ENCODE measurements around the gene SOX6. TPM values are rescaled to one million over a fixed set of nuclear protein-coding genes. Genes with fewer than 3 reads are reported as not detected.

The SOX6 gene
- total RNA-seq, 8 experiments from 2014 or later = 0.92 to 25.7 (median 3.6) TPM

DNA sequence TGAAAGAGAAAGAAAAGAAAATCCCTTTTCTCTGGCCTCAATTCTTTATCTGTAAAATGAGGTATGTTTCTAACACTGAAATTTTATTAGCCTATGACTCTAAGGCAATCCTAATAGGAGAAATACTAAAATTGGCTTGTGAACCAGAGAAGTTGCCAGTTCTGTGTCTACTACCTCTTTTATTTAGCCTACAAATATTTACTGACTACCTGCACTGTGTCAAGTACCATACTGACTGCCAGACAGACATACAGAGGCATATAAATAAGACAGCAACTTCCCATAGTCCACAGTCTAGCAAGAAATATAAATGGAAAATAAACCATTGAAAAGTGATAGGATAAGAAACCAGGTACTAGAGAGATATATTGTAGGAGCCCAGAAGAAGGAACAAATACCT, 2.4 kb upstream of the SOX6 start:
- Histone ChIP-seq H3K4me1 (replicated peaks in 1 of 2) (peaks cover 12 to 39% of the 10 kb centered on the region in 2 donors), H3K4me3 (no peak overlapping the region), H3K27ac (no peak overlapping the region)
- ATAC-seq (replicated peaks in 6 of 8) = no peak
- in situ Hi-C loops (cut with MboI; ENCODE audit: low pct_unique_long_range_greater_than_20kb in 2 of 9, low sequenced_read_pairs in 9 of 9, unreplicated experiment in 9 of 9) = no loop called here

DNA sequence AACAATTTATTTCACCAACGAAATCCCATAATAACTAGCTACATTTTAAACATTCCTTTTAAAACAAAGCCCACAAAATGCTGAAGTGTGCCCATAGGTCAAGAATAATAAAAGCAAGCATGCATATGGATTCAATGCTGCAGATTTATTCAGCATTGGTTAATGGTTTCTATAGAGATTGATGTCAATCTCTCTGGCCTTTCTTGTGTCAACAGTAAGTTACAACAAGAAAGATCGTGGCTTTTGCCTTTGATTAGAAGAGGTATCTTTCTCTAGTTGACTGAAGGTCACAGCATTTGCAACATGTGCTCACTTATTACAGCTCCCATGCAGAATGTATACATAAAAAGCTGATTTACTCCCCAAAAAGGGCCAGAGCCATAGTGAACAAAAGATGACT, 1.4 kb upstream of the SOX6 start:
- in situ Hi-C loops (cut with MboI; ENCODE audit: low pct_unique_long_range_greater_than_20kb in 2 of 9, low sequenced_read_pairs in 9 of 9, unreplicated experiment in 9 of 9) = no loop called here
- WGBS, 10 experiments = 0 to 71% (median 23%) methylated on average over 1 to 2 of the region's 2 CpGs
- Histone ChIP-seq H3K4me3 (no peak overlapping the region), H3K4me1 (replicated peaks in 1 of 2) (peaks cover 12 to 44% of the 10 kb centered on the region in 2 donors), H3K27ac (peak overlapping the region in 1 of 2 donors; percentile 50)
- peak in 3 of 8 experiments; percentile 6 to 77 (median 15) for ATAC-seq (replicated peaks in 6 of 8)

DNA sequence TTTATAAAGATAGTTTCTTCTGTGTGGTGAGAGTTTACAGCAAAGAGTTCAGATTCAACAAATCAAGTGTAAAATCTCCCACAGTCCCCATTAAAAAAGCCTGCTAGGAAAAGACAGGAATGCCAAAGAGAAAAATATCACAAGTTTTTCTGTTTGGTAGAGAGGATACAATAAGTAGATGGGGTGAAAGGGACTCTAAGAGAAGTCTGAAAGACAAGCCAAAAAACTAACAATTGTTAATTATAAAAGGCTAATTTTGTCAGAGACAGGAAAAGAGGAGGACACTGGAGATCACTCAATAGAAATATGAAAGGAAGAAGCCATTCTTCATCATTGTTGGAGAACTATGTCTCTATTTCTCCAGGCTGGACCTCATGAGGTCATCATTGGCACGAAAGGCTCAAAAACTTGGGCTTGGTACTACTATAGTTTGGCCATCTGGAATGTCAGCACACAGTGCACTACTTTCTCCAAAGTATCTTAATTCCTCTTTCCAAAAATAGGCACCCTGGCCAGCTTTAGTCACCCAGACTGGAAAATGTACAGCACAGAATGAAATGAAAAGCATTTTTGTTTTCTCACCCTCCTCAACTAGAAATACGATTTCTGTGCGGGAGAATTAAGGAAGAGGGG, 531 bp upstream of the SOX6 start:
- Histone ChIP-seq H3K27ac (peak overlapping the region in 1 of 2 donors; percentile 50), H3K4me1 (replicated peaks in 1 of 2) (peaks cover 12 to 44% of the 10 kb centered on the region in 2 donors), H3K4me3 (no peak overlapping the region)
- ATAC-seq (replicated peaks in 6 of 8) = peak in 4 of 8 experiments; percentile 34 to 81 (median 56)
- WGBS, 10 experiments = 0 to 96% (median 84%) methylated on average over 1 to 3 of the region's 3 CpGs; no CpG with 5 or more reads in 3 of the 10 experiments
- in situ Hi-C loops (cut with MboI; ENCODE audit: low pct_unique_long_range_greater_than_20kb in 2 of 9, low sequenced_read_pairs in 9 of 9, unreplicated experiment in 9 of 9) = no loop called here

DNA sequence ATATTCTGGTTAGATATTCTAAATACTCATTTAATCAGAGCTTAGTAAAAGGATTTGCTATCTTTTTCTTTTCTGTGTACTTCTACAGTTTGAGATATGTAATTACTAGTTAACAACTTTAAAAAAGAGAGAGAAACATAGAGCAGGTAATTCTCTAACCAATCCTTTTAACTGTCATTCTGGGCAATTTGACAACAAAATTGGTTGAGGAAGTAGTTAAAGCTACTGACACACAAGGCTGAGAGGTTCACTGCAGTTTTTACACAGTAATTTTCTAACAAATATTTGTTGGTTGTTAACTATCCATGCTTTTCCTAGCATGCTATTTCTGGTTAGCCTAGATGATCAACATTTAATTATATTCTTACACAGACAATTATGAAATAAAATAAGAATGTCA, 3.6 kb downstream of the SOX6 start:
- in situ Hi-C loops (cut with MboI; ENCODE audit: low pct_unique_long_range_greater_than_20kb in 2 of 9, low sequenced_read_pairs in 9 of 9, unreplicated experiment in 9 of 9) = no loop called here
- Histone ChIP-seq H3K4me1 (replicated peaks in 1 of 2) (peaks cover 8 to 34% of the 10 kb centered on the region in 2 donors), H3K4me3 (no peak overlapping the region), H3K27ac (no peak overlapping the region)
- no peak for ATAC-seq (replicated peaks in 6 of 8)

DNA sequence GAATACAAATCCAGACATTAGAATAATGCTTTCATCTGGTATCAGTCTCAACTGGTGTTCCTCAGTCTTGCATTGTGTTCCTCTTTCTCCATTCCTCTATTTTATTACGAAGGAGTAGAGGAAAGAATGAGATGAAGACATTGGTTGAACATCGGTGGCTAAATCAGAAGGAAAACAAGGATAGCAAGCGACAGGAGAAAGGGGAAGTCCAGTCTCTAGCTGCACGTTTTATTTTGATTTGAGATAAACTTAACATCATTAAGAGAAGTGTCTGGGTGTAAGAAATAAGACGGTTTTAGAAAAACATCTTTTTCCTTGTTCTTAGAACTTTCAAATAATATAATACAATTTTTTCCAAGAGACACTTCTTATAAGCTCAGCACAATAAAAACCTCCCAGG, 6.2 kb downstream of the SOX6 start:
- no peak overlapping the region for H3K27ac ChIP-seq
- no peak overlapping the region for H3K4me3 ChIP-seq
- 0 to 100% (median 84%) methylated on average over 2 to 5 of the region's 5 CpGs for WGBS, 10 experiments
- in situ Hi-C loops (cut with MboI; ENCODE audit: low pct_unique_long_range_greater_than_20kb in 2 of 9, low sequenced_read_pairs in 9 of 9, unreplicated experiment in 9 of 9) = no loop called here
- peaks cover 0 to 14% of the 10 kb centered on the region in 2 donors for H3K4me1 ChIP-seq (replicated peaks in 1 of 2)
- no peak for ATAC-seq (replicated peaks in 6 of 8)

DNA sequence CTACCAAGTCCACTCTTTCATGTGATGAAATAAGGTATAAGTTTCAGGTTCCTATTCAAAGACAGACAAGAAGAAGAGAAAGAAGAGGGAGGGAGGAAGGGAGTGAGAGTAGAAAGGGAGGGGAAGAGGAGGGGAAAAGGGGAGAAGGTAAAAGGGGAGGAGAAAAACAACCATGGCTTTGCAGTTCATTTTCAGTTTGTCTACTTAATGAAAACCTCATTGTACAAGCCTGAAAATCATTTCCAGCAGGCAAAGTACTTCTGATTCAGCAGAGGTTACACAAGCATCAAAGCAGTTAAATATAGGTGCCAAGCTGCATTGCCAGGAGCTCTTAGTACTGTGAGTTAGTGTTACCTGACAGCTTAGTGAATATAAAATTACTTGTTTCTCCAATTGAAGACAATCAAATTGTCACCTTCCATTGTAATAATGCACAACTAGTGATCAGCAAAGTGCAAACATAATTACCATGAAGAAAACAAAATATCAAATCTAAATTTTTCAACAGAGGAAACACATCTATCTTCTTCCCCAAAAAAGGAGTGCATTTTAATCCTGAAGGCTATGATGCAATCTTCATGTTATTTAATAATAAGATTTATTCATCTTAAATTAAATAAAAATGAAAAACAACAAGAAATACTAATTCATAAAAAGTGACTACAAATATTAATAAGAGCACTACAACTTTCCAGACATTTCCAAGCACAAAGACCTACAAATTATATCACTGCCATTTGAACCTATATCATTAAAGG, 8.2 kb downstream of the SOX6 start:
- no peak for ATAC-seq (replicated peaks in 6 of 8)
- Histone ChIP-seq H3K4me1 (replicated peaks in 1 of 2) (no peaks in the 10 kb centered on the region), H3K4me3 (no peak overlapping the region), H3K27ac (no peak overlapping the region)
- in situ Hi-C loops (cut with MboI; ENCODE audit: low pct_unique_long_range_greater_than_20kb in 2 of 9, low sequenced_read_pairs in 9 of 9, unreplicated experiment in 9 of 9) = no loop called here

DNA sequence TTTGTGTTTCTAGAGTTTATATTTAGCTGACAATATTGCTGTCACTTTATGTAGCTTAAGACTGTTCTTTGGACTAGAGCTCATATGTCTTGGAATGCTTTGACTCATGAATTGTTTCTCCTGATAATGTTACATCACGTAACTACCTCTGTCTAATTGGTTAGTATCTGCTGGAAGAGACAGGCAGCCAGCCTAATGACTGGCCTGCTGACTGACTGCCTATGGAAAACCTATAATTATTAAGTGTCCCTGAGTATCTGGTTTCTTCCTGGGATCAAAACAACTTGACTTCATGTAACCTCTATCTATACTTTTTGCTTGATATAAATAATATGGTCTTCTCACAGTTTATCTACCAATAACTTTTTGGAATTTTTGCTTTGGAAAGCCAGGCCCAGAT, 9.4 kb downstream of the SOX6 start:
- ATAC-seq (replicated peaks in 6 of 8) = no peak
- Histone ChIP-seq H3K4me1 (replicated peaks in 1 of 2) (no peaks in the 10 kb centered on the region), H3K4me3 (no peak overlapping the region), H3K27ac (no peak overlapping the region)
- 0 to 100% (median 67%) methylated on average over 1 of the region's 1 CpG; no CpG with 5 or more reads in 5 of the 10 experiments for WGBS, 10 experiments
- in situ Hi-C loops (cut with MboI; ENCODE audit: low pct_unique_long_range_greater_than_20kb in 2 of 9, low sequenced_read_pairs in 9 of 9, unreplicated experiment in 9 of 9) = no loop called here

DNA sequence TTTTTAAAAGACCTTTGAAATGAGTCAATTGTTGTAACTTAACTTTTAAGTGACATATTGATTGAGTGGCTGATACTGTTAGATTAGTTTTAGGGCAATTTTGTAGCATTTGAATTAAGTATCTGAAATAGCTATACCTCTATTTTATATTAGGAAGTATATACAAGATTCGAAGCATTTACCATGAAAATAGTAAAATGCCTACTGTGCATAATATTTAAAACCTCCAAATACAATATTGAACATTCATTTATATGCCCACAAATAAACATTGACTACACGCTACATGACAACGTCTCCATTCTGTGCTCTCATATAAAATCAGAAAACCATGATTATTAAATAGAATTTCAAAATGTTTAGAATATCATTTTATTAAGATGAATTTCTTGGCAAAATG, 14.5 kb downstream of the SOX6 start:
- Histone ChIP-seq H3K4me3 (no peak overlapping the region), H3K27ac (no peak overlapping the region), H3K4me1 (replicated peaks in 1 of 2) (no peaks in the 10 kb centered on the region)
- in situ Hi-C loops (cut with MboI; ENCODE audit: low pct_unique_long_range_greater_than_20kb in 2 of 9, low sequenced_read_pairs in 9 of 9, unreplicated experiment in 9 of 9) = no loop called here
- no peak for ATAC-seq (replicated peaks in 6 of 8)
- 0 to 100% (median 90%) methylated on average over 1 to 3 of the region's 3 CpGs; no CpG with 5 or more reads in 1 of the 10 experiments for WGBS, 10 experiments

DNA sequence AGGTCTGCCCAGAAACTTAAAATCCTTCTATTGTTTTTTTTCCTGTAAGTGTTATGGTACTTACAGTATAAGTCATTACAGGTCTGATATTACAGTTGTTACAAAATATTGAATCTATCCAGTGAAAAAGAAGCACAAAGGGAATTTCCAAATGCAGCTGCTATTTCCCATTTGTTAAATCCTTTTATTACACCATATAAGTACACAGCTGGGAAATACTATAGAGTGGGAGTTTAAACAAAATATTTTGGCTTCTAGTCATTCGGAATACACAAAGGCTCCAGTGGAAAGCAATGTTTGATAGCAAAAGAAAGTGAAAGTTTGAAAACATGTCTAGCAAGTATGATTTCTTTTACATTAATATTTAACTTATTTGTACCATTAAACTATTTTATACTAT, 18.0 kb downstream of the SOX6 start:
- H3K4me3 ChIP-seq = no peak overlapping the region
- no peak for ATAC-seq (replicated peaks in 6 of 8)
- no peaks in the 10 kb centered on the region for H3K4me1 ChIP-seq (replicated peaks in 1 of 2)
- no peak overlapping the region for H3K27ac ChIP-seq
- in situ Hi-C loops (cut with MboI; ENCODE audit: low pct_unique_long_range_greater_than_20kb in 2 of 9, low sequenced_read_pairs in 9 of 9, unreplicated experiment in 9 of 9) = no loop called here
- WGBS, 10 experiments = 0 to 100% (median 95%) methylated on average over 1 of the region's 1 CpG

DNA sequence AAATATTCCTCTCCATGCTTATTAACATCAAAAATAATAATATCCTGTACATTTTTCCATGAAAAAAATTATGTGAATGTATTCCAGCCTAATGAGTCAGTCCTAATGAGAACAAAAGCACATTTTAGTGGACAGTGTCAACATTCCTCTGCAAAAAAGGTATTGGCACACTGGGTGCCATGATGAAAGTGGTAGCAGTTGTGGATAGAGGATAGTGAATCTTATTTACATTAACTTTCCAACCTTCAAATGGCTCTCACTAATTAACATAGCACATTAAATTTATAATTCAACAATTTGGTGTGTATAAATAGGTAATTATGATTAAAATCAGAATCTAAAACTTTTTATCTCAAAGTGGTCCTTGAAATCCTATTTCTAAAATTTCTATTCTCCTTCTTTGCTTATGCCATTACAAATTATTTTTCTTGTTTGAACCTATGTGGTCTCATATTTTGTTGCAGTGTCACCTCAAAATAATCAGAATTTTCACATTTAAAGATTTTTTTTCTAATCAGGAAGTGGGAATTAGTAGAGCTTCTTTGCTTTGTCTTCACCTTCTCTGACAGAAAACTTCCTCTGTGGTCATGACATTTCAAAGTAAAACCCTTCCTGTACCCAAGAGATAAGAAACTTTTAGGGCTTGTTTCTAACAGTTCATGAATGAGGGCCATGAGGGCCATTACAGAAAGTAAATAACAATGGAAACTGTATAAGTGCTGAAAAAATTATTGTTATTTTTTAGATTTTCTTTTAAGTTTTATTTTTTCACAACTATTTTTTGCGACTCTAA, 18.7 kb downstream of the SOX6 start:
- no peak overlapping the region for H3K27ac ChIP-seq
- no peaks in the 10 kb centered on the region for H3K4me1 ChIP-seq (replicated peaks in 1 of 2)
- WGBS, 10 experiments = 0 to 100% (median 92%) methylated on average over 1 of the region's 1 CpG
- no peak overlapping the region for H3K4me3 ChIP-seq
- ATAC-seq (replicated peaks in 6 of 8) = no peak
- in situ Hi-C loops (cut with MboI; ENCODE audit: low pct_unique_long_range_greater_than_20kb in 2 of 9, low sequenced_read_pairs in 9 of 9, unreplicated experiment in 9 of 9) = no loop called here

DNA sequence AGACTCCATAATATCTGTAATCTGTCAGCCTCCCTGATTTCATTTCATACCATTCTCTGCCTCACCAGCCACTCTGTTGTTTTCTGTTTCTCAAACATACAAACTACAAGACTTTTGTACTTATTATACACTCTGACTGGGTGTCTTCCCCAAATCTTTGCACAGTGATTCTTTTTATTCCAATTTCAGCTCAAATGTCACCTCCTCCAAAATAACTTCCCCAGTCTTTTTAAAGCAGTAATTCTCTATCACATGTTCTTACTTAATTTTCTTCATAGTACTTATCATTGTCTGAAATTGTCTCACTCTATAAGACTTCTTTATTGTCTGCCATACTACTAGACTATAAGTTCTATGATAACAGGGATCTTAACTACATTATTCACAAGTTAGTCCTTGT, 19.6 kb downstream of the SOX6 start:
- in situ Hi-C loops (cut with MboI; ENCODE audit: low pct_unique_long_range_greater_than_20kb in 2 of 9, low sequenced_read_pairs in 9 of 9, unreplicated experiment in 9 of 9) = no loop called here
- no peak overlapping the region for H3K4me3 ChIP-seq
- ATAC-seq (replicated peaks in 6 of 8) = no peak
- H3K4me1 ChIP-seq (replicated peaks in 1 of 2) = no peaks in the 10 kb centered on the region
- no peak overlapping the region for H3K27ac ChIP-seq

DNA sequence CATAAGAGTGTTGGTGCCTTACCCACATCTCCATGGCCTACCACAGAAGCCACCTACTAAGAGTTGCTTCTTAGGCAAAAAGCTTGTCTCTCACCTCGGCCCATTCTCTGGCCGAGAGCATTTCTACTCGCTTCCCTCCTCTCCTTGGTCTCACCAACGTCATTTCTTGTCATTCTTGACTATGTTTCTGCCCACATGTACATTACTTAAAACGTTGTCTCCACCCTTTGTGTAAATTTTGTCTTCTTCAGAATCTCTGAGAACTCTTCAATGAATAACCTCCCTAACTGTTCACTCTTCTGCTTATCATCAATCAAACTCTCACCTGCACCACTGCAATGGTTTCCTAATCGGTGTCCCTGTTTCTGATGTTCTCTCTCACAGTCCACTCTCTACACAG, 20.1 kb downstream of the SOX6 start:
- Histone ChIP-seq H3K27ac (no peak overlapping the region), H3K4me3 (no peak overlapping the region), H3K4me1 (replicated peaks in 1 of 2) (no peaks in the 10 kb centered on the region)
- ATAC-seq (replicated peaks in 6 of 8) = peak in 3 of 8 experiments; percentile 67 to 82 (median 80)
- in situ Hi-C loops (cut with MboI; ENCODE audit: low pct_unique_long_range_greater_than_20kb in 2 of 9, low sequenced_read_pairs in 9 of 9, unreplicated experiment in 9 of 9) = no loop called here
- WGBS, 10 experiments = 0 to 91% (median 83%) methylated on average over 1 to 6 of the region's 6 CpGs; no CpG with 5 or more reads in 1 of the 10 experiments

DNA sequence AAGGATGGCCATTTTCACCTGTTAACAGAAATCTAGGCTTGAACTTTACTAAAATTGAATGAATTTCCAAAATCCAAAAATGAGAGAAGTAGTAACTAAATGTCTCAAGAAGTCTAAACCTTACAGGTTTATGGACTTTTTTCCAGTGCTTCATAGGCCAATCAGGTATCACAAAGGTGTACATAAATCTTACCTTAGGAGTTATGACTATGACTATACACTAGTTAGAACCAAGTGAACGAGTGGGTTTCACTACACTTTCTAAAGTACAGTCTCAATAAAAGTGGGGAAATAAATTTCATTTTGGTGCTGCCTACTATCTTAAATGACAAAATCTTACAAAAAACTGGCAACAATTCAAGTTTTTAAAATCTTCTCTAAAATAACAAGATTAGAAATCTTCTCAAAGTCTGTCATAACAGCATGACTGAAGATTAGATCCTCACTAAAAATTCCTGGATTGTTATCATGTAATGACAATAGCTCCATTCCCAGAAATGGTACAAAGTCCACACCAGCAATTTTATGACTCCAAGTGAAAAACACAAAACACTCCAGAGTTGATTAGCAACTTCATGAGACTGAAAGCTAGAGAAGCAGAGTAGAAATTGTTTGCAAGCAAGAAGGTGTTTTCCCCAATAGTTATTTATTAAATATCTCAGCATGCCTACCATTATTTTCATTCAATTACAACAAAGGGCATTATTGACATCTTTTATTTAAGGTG, 20.9 kb downstream of the SOX6 start:
- no peak overlapping the region for H3K27ac ChIP-seq
- 0 to 89% (median 75%) methylated on average over 1 of the region's 1 CpG; no CpG with 5 or more reads in 3 of the 10 experiments for WGBS, 10 experiments
- ATAC-seq (replicated peaks in 6 of 8) = no peak

More for the DNA sequence above, 20.9 kb downstream of the SOX6 start:
- Histone ChIP-seq H3K4me1 (replicated peaks in 1 of 2) (no peaks in the 10 kb centered on the region), H3K4me3 (no peak overlapping the region)
- in situ Hi-C loops (cut with MboI; ENCODE audit: low pct_unique_long_range_greater_than_20kb in 2 of 9, low sequenced_read_pairs in 9 of 9, unreplicated experiment in 9 of 9) = no loop called here

Measured in motor neuron (in vitro differentiated cells).